Measurements from ENCODE around the gene RBM19.

The RBM19 gene

GRCh38 chr12:113796852-113797534 lies 169.1 kb downstream of the RBM19 start:
- H3K27ac ChIP-seq = no peak overlapping the region
- H3K9me3 ChIP-seq (ENCODE audit: severe bottlenecking) = no peaks in the 10 kb centered on the region
- TF ChIP-seq CTCF (IDR thresholded peaks at IDR 0.05; ENCODE audit: low read depth, low read length) = no peak
- H3K27me3 ChIP-seq (ENCODE audit: insufficient read depth, low read depth, severe bottlenecking) = no peaks in the 10 kb centered on the region
- no peak for DNase-seq
- H3K4me3 ChIP-seq (ENCODE audit: low read depth, low read length) = no peak overlapping the region
- H3K36me3 ChIP-seq = no peaks in the 10 kb centered on the region

- Histone ChIP-seq H3K27me3 (ENCODE audit: insufficient read depth, low read depth, severe bottlenecking) (no peaks in the 10 kb centered on the region), H3K9me3 (ENCODE audit: severe bottlenecking) (no peaks in the 10 kb centered on the region), H3K27ac (no peak overlapping the region), H3K36me3 (no peaks in the 10 kb centered on the region), H3K4me3 (ENCODE audit: low read depth, low read length) (no peak overlapping the region)
- no peak for DNase-seq
- no peak for TF ChIP-seq CTCF (IDR thresholded peaks at IDR 0.05; ENCODE audit: low read depth, low read length)
Measured at GRCh38 chr12:113796066-113796827, 169.9 kb downstream of the RBM19 start.

GRCh38 chr12:113795445-113795844 lies 170.7 kb downstream of the RBM19 start:
- Histone ChIP-seq H3K36me3 (no peaks in the 10 kb centered on the region), H3K27me3 (ENCODE audit: insufficient read depth, low read depth, severe bottlenecking) (no peaks in the 10 kb centered on the region), H3K9me3 (ENCODE audit: severe bottlenecking) (no peaks in the 10 kb centered on the region), H3K27ac (no peak overlapping the region), H3K4me3 (ENCODE audit: low read depth, low read length) (no peak overlapping the region)
- no peak for DNase-seq
- no peak for TF ChIP-seq CTCF (IDR thresholded peaks at IDR 0.05; ENCODE audit: low read depth, low read length)

GRCh38 chr12:113794774-113795173 lies 171.4 kb downstream of the RBM19 start:
- H3K27ac ChIP-seq = no peak overlapping the region
- peak; percentile 36 for DNase-seq
- no peaks in the 10 kb centered on the region for H3K9me3 ChIP-seq (ENCODE audit: severe bottlenecking)
- H3K36me3 ChIP-seq = no peaks in the 10 kb centered on the region
- H3K4me3 ChIP-seq (ENCODE audit: low read depth, low read length) = no peak overlapping the region
- no peaks in the 10 kb centered on the region for H3K27me3 ChIP-seq (ENCODE audit: insufficient read depth, low read depth, severe bottlenecking)
- no peak for TF ChIP-seq CTCF (IDR thresholded peaks at IDR 0.05; ENCODE audit: low read depth, low read length)

GRCh38 chr12:113793250-113793649 lies 172.9 kb downstream of the RBM19 start:
- no peak for DNase-seq
- Histone ChIP-seq H3K36me3 (no peaks in the 10 kb centered on the region), H3K27me3 (ENCODE audit: insufficient read depth, low read depth, severe bottlenecking) (no peaks in the 10 kb centered on the region), H3K4me3 (ENCODE audit: low read depth, low read length) (no peak overlapping the region), H3K9me3 (ENCODE audit: severe bottlenecking) (no peaks in the 10 kb centered on the region), H3K27ac (no peak overlapping the region)
- TF ChIP-seq CTCF (IDR thresholded peaks at IDR 0.05; ENCODE audit: low read depth, low read length) = no peak
